ENCODE results near the gene NFU1.

The NFU1 gene

GRCh38 chr2:69389271-69389670 lies 48.0 kb downstream of the NFU1 start:
- H4K91ac ChIP-seq (ENCODE audit: low read length), result no peak overlapping the region

GRCh38 chr2:69387770-69388481 lies 49.3 kb downstream of the NFU1 start:
- Histone ChIP-seq H2AK5ac (ENCODE audit: low read length, severe bottlenecking) (peak overlapping the region; percentile 72), H3K9ac (ENCODE audit: low read length) (peak overlapping the region; percentile 97), H3K36me3 (ENCODE audit: control insufficient read depth in 1 of 2, insufficient read depth in 2 of 2, low read depth in 1 of 2, low read length in 2 of 2) (peaks cover under 1 to 4% of the 10 kb centered on the region in 2 experiments), H4K91ac (ENCODE audit: low read length) (peak overlapping the region; percentile 79), H3K23ac (ENCODE audit: low read length in 2 of 2) (no peak overlapping the region), H2BK15ac (ENCODE audit: low read depth, poor library complexity, severe bottlenecking) (peak overlapping the region; percentile 6), H3K18ac (ENCODE audit: low read depth in 1 of 2, low read length in 2 of 2) (peak overlapping the region in 1 of 2 experiments; percentile 72), H3K27ac (ENCODE audit: low read length, poor library complexity, severe bottlenecking) (peak overlapping the region; percentile 71), H3K4me3 (ENCODE audit: insufficient read depth in 1 of 2, low read depth in 1 of 2, low read length in 2 of 2) (peak overlapping the region in 1 of 2 experiments; percentile 87), H3K4me1 (ENCODE audit: control insufficient read depth, insufficient read depth, low read depth, low read length) (peaks cover 9% of the 10 kb centered on the region), H4K8ac (ENCODE audit: low read length) (peak overlapping the region; percentile 83), H3K14ac (ENCODE audit: low read length in 2 of 2) (no peak overlapping the region), H3K9me3 (ENCODE audit: control insufficient read depth, low read length) (no peaks in the 10 kb centered on the region), H2BK5ac (ENCODE audit: low read depth, low read length, poor library complexity, severe bottlenecking) (no peak overlapping the region), H3K4ac (ENCODE audit: low read depth in 1 of 2, low read length in 2 of 2) (peak overlapping the region; percentile 16 to 97), H2AFZ (ENCODE audit: low read depth, low read length) (peak overlapping the region; percentile 74), H3K79me1 (replicated peaks; ENCODE audit: low read length, poor library complexity, severe bottlenecking) (no peaks in the 10 kb centered on the region), H2BK120ac (ENCODE audit: low read depth, low read length) (no peak overlapping the region), H3K27me3 (ENCODE audit: control insufficient read depth in 1 of 2, insufficient read depth in 1 of 2, low read length in 2 of 2) (no peaks in the 10 kb centered on the region), H2BK12ac (ENCODE audit: low read length in 2 of 2) (no peak overlapping the region), H3K4me2 (ENCODE audit: low read length, poor library complexity, severe bottlenecking) (peak overlapping the region; percentile 73)
- WGBS, result 92% methylated on average over 14 of the region's 14 CpGs
- no peak for DNase-seq

More at GRCh38 chr2:69389271-69389670, 48.0 kb downstream of the NFU1 start:
- DNase-seq, result no peak
- H3K23ac ChIP-seq (ENCODE audit: low read length in 2 of 2), result no peak overlapping the region
- no peak overlapping the region for H2BK12ac ChIP-seq (ENCODE audit: low read length in 2 of 2)
- no peak overlapping the region for H2AK5ac ChIP-seq (ENCODE audit: low read length, severe bottlenecking)
- WGBS, result 100% methylated on average over 3 of the region's 3 CpGs
- H3K4me2 ChIP-seq (ENCODE audit: low read length, poor library complexity, severe bottlenecking), result no peak overlapping the region
- no peak overlapping the region for H2AFZ ChIP-seq (ENCODE audit: low read depth, low read length)
- H3K36me3 ChIP-seq (ENCODE audit: control insufficient read depth in 1 of 2, insufficient read depth in 2 of 2, low read depth in 1 of 2, low read length in 2 of 2), result peaks cover 7 to 9% of the 10 kb centered on the region in 2 experiments
- no peak overlapping the region for H3K9ac ChIP-seq (ENCODE audit: low read length)
- H3K14ac ChIP-seq (ENCODE audit: low read length in 2 of 2), result no peak overlapping the region
- H3K4me3 ChIP-seq (ENCODE audit: insufficient read depth in 1 of 2, low read depth in 1 of 2, low read length in 2 of 2), result no peak overlapping the region
- no peak overlapping the region for H3K4ac ChIP-seq (ENCODE audit: low read depth in 1 of 2, low read length in 2 of 2)
- no peak overlapping the region for H4K8ac ChIP-seq (ENCODE audit: low read length)
- peaks cover 5% of the 10 kb centered on the region for H3K4me1 ChIP-seq (ENCODE audit: control insufficient read depth, insufficient read depth, low read depth, low read length)
- H3K9me3 ChIP-seq (ENCODE audit: control insufficient read depth, low read length), result no peaks in the 10 kb centered on the region
- H2BK5ac ChIP-seq (ENCODE audit: low read depth, low read length, poor library complexity, severe bottlenecking), result no peak overlapping the region
- H2BK15ac ChIP-seq (ENCODE audit: low read depth, poor library complexity, severe bottlenecking), result no peak overlapping the region
- H3K27me3 ChIP-seq (ENCODE audit: control insufficient read depth in 1 of 2, insufficient read depth in 1 of 2, low read length in 2 of 2), result no peaks in the 10 kb centered on the region
- H3K18ac ChIP-seq (ENCODE audit: low read depth in 1 of 2, low read length in 2 of 2), result no peak overlapping the region
- no peak overlapping the region for H3K27ac ChIP-seq (ENCODE audit: low read length, poor library complexity, severe bottlenecking)
- no peaks in the 10 kb centered on the region for H3K79me1 ChIP-seq (replicated peaks; ENCODE audit: low read length, poor library complexity, severe bottlenecking)
- H2BK120ac ChIP-seq (ENCODE audit: low read depth, low read length), result no peak overlapping the region

DNA sequence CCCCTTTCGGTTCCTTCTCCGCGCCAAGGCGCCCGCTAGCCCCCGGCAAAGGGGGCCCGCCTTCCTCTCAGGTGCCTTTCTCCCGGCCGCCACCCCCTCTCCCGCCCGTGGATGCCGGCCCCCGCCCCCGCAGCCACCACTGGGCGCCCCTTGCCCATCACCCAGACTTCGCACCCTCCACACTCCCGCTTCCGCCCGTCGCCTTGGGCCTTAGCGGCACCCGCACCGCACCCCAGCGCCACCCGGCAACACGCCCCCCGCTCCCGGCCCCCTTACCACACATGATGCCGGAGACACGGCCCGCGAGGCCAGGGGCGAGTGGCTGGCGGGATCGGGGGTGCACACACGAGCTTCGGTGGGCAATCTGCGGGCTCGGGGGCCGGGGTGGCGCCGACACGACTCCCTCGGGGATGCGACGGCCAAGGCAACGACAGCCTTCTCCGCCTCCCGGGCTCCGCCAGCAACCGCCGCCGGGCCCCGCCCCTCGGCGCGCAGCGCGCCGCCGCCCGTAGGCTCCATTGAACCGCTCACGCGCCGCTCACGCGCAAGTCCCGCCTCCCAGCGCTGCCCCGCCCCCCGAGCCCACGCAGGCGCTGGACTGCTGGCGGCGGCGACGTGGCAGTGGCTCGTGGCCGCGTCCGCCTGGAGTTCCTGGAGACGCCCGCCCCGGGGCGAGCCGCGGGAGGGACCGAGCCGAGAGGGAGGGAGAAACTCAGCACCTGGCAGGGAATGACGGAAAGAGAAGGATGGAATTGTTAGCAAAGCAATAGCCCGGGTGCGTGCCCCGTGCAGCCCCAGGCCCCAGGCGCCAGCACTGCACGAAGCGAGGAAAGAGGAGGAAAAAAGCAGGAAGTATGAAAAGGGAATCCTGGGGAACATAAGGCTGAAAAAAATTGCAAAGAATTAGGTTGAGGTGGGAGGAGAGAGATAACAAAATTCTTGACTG lies 50.2 kb downstream of the NFU1 start, which contains the start of gene GFPT1:
Gene GFPT1 (minus strand): TSS at position 439 of the 946 bp plus-strand sequence. CDS start 156 bp downstream, at position 283.
- H3K9me3 ChIP-seq (ENCODE audit: control insufficient read depth, low read length), result no peaks in the 10 kb centered on the region
- peaks cover 0 to 6% of the 10 kb centered on the region in 2 experiments for H3K36me3 ChIP-seq (ENCODE audit: control insufficient read depth in 1 of 2, insufficient read depth in 2 of 2, low read depth in 1 of 2, low read length in 2 of 2)
- H2BK5ac ChIP-seq (ENCODE audit: low read depth, low read length, poor library complexity, severe bottlenecking), result peak within 1 kb of the TSS; percentile 39

More for the DNA sequence above, 50.2 kb downstream of the NFU1 start, which contains the start of gene GFPT1:
- Histone ChIP-seq H3K9ac (ENCODE audit: low read length) (peak within 1 kb of the TSS; percentile 97), H4K8ac (ENCODE audit: low read length) (peak within 1 kb of the TSS; percentile 87), H3K4ac (ENCODE audit: low read depth in 1 of 2, low read length in 2 of 2) (peak within 1 kb of the TSS; percentile 79 to 97), H3K23ac (ENCODE audit: low read length in 2 of 2) (peak within 1 kb of the TSS in 1 of 2 experiments; percentile 97), H3K18ac (ENCODE audit: low read depth in 1 of 2, low read length in 2 of 2) (peak within 1 kb of the TSS; percentile 90 to 91), H3K4me1 (ENCODE audit: control insufficient read depth, insufficient read depth, low read depth, low read length) (peaks cover 9% of the 10 kb centered on the region), H2AFZ (ENCODE audit: low read depth, low read length) (peak within 1 kb of the TSS; percentile 74), H3K14ac (ENCODE audit: low read length in 2 of 2) (peak within 1 kb of the TSS; percentile 67 to 90), H3K79me1 (replicated peaks; ENCODE audit: low read length, poor library complexity, severe bottlenecking) (no peaks in the 10 kb centered on the region), H2BK120ac (ENCODE audit: low read depth, low read length) (peak within 1 kb of the TSS; percentile 82), H2BK12ac (ENCODE audit: low read length in 2 of 2) (peak within 1 kb of the TSS in 1 of 2 experiments; percentile 42), H3K4me3 (ENCODE audit: insufficient read depth in 1 of 2, low read depth in 1 of 2, low read length in 2 of 2) (peak within 1 kb of the TSS; percentile 87), H2AK5ac (ENCODE audit: low read length, severe bottlenecking) (peak within 1 kb of the TSS; percentile 72), H3K27me3 (ENCODE audit: control insufficient read depth in 1 of 2, insufficient read depth in 1 of 2, low read length in 2 of 2) (no peaks in the 10 kb centered on the region), H3K4me2 (ENCODE audit: low read length, poor library complexity, severe bottlenecking) (peak within 1 kb of the TSS; percentile 80), H2BK15ac (ENCODE audit: low read depth, poor library complexity, severe bottlenecking) (peak within 1 kb of the TSS; percentile 84), H4K91ac (ENCODE audit: low read length) (peak within 1 kb of the TSS; percentile 94), H3K27ac (ENCODE audit: low read length, poor library complexity, severe bottlenecking) (peak within 1 kb of the TSS; percentile 71)
- DNase-seq, result peak; percentile 93
- WGBS, result under 1% methylated on average over 93 of the region's 97 CpGs

Measured in mesenchymal stem cell (in vitro differentiated cells and primary cell).